ENCODE data around the gene DCHS2.

Gene DCHS2

GRCh38 chr4:154329939-154330338 is 161.7 kb downstream of the DCHS2 start:
- DNase-seq (ENCODE audit: insufficient read length, low spot score) (no peak), FAIRE-seq (no peak)

GRCh38 chr4:154329268-154329868 is 162.2 kb downstream of the DCHS2 start:
- DNase-seq (ENCODE audit: insufficient read length, low spot score) = no peak
- FAIRE-seq = peak; percentile 58

DNA sequence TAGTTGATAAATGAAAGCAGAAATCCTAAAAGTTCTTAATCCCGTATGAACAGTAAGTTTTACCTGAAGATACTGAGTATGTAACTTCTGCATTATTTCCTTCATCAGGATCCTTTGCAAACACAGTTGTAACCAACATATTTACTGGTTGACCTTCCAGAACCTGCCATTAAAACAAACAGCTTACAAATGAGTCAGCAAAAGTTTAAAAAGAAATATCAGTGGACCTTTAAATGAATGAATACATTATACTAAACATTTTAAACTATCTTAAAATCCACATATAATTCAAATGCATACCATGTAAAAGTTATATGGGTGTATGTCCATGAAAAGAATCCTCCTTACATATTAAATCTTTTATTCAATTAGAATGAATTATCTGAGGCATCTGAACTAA is 163.6 kb downstream of the DCHS2 start:
- DNase-seq (ENCODE audit: insufficient read length, low spot score) (no peak), FAIRE-seq (no peak)

- FAIRE-seq (no peak), DNase-seq (ENCODE audit: insufficient read length, low spot score) (no peak)
These were observed 171.1 kb downstream of the DCHS2 start for GRCh38 chr4:154320521-154320920.

DNA sequence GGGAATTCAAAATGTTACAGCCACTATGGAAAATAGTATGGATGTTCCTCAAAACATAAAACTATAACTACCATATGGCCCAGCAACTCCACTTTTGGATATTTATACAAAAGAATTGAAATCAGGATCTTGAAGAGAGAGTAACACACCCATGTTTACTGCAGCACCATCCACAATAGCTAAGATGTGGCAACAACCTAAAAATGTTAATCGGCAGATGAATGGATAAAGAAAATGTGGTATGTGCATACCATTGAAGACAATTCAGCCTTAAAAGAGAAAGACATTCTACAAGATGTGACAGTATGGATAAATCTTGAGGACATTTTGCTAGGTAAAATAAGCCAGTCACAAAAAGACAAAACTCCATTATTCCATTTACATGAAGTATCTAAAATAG is 171.9 kb downstream of the DCHS2 start:
- DNase-seq (ENCODE audit: insufficient read length, low spot score) = no peak
- no peak for FAIRE-seq

- no peak for DNase-seq (ENCODE audit: insufficient read length, low spot score)
- no peak for FAIRE-seq
These were observed 174.2 kb downstream of the DCHS2 start for GRCh38 chr4:154317201-154317999.

GRCh38 chr4:154315741-154316140 is 175.9 kb downstream of the DCHS2 start:
- DNase-seq (ENCODE audit: insufficient read length, low spot score) (no peak), FAIRE-seq (no peak)

DNA sequence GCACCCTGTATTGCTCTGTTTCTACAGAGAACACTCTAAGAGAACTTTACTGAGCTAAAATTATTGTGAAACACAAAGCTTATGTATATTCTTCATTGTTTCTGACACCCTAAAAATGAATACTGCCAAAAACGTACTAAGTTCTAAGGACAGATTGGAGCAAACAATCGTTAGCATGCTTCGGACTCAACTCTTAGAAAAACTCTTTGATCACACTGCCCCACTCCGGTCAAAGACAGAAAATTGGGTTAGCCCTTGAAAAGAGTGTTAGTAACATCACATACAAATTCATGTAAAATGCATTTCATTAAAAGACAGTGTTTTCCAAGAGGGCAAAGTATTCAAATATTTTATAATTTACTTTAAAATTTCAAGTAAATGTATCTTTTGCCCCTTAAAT is 177.4 kb downstream of the DCHS2 start:
- no peak for DNase-seq (ENCODE audit: insufficient read length, low spot score)
- FAIRE-seq = no peak

DNA sequence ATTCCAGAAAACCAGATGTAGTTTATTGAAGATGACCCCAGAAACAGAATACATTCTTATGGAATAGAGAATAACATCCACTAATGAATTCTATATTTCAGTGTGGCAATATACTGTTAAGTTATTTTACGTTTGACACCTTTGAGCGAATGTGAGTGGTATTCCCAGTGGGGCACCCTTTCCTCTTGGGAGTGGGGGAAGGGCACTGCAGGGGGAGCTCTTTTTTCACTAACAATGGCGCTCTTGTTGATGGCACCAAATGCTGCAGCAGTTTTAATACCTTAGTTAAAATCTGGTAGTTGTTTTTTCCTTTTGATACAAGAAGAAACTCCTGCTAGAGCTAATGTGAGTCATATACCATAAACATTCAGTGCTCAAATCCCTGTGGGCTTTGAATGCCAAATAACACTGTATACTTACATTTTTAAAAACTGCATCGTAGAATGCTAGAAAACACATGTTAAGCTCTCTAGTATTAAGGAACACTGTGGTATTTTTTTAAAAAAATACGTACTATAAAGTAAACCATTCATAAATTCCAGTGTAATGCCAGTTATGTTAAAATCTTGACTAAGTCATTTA is 178.5 kb downstream of the DCHS2 start:
- no peak for FAIRE-seq

DNA sequence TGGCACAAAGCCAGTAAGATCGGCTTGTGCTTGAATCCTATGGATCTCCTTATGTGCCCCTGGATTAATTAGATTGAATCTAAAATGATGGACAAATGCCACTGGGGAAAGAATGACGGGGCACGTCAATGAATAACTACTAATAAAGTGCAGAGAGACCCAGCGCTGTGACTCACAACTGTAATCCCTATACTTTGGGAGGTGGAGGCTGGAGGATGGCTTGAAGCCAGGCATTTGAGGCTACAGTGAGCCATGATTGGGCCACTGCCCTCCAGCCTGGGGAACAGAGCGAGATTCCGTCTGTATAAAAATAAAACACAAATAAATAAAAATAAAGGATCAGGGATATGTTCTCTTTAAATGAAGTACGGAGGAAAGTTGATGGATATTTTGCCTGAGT is 179.4 kb downstream of the DCHS2 start:
- FAIRE-seq (no peak), DNase-seq (ENCODE audit: insufficient read length, low spot score) (no peak)

More for the DNA sequence above, 178.5 kb downstream of the DCHS2 start:
- no peak for DNase-seq (ENCODE audit: insufficient read length, low spot score)

DNA sequence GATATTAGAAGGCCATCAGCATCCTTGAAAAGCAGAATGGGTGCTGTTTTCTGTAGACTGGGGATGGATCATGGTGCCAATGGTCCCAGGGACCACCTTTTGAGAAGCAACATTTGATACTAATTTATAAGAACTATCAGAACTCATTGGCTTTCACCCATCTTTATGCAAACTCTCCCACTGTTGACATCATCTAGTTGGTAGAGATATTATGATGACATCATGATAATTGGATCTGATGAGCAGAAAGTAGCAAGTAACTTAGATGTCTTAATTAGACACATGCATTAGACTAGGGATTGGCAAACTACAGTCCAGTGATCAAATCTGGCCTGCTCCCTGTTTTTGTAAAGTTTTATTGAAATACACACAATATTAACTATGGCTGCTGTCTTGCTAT is 181.0 kb downstream of the DCHS2 start:
- no peak for DNase-seq (ENCODE audit: insufficient read length, low spot score)
- FAIRE-seq = no peak

GRCh38 chr4:154308207-154308606 is 183.4 kb downstream of the DCHS2 start:
- FAIRE-seq = no peak
- DNase-seq (ENCODE audit: insufficient read length, low spot score) = no peak

DNA sequence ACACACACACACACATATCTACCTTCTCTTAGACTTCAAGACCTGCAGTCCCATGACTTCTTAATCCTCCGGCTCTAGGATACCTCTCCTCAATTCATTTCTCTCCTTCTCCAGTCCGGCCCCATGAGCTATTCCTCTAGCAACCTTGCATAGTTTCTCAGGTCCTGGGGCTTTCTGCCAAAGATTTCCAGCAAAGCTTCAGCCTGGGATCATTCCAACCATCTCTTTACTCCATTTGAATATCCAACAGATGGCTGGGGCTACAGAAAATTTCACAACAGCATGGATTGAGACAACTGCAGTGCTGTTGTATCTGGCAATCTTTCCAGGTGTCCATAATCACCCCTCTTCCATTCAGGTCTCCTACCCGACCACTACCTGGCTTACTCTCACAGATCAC is 184.1 kb downstream of the DCHS2 start:
- no peak for DNase-seq (ENCODE audit: insufficient read length, low spot score)
- FAIRE-seq = no peak

DNA sequence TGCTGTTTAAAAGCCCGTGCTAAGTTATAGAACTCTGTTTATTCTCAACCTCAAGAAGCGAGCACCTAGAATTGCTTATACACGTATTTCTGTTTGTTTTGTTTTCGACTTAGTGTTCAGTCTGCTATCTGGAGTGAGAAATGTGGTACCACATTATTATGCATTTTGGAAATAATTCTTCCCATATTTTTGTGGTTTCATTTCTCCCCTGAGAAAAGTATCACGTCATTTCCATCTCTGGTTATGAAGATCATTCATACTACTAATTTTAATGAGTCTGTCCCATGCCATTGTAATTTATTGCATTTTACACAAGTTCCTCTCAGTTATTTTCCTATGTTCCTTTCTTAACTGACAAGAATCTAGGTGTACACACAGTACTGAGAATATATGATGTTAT is 186.0 kb downstream of the DCHS2 start:
- no peak for FAIRE-seq
- no peak for DNase-seq (ENCODE audit: insufficient read length, low spot score)

GRCh38 chr4:154304679-154305078 is 186.9 kb downstream of the DCHS2 start:
- DNase-seq (ENCODE audit: insufficient read length, low spot score) (no peak), FAIRE-seq (no peak)

GRCh38 chr4:154294652-154295350 is 196.8 kb downstream of the DCHS2 start:
- no peak for DNase-seq (ENCODE audit: insufficient read length, low spot score)
- FAIRE-seq = no peak

DNA sequence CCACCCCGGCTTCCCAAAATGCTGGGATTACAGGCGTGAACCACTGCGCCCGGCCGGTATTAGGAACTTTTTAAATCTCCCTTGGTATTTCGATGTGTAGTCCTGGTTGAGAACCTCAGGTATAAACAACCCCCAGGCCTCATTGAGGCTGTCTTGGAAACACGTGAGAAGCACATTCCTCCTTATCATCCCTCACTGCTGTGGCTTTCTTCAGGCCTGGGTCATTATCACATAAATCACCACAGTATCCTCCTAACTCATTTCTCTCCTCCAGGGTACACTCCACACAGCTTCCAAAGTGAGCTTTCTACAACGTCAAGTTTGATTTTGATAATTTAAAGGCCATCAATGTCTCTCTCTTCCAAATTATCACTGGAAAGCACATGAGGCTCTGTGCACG is 198.2 kb downstream of the DCHS2 start:
- FAIRE-seq = no peak
- no peak for DNase-seq (ENCODE audit: insufficient read length, low spot score)

DNA sequence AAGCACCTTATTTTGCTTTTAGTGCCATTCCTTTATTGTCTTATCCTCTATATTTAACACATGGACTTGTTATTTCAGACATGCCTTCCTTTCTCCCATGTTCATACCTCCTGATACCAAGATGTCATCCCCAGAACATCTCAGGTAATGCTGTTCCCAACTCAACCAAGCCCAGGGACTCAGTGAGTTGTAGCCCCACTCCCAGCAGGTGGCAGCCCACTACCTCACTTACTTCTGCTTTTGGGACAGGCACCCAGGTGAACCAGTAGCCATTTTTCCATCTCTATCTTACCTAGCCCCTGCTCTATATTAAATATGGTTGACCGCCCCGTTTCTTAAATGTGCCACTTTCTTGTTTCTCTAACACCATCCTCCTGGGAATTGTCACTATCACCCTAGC is 199.0 kb downstream of the DCHS2 start:
- no peak for FAIRE-seq
- no peak for DNase-seq (ENCODE audit: insufficient read length, low spot score)

GRCh38 chr4:154277172-154277571 is 214.4 kb downstream of the DCHS2 start:
- DNase-seq (ENCODE audit: insufficient read length, low spot score) = no peak
- no peak for FAIRE-seq

- FAIRE-seq = no peak
- DNase-seq (ENCODE audit: insufficient read length, low spot score) = no peak
These were observed 215.1 kb downstream of the DCHS2 start for GRCh38 chr4:154276496-154276895.

DNA sequence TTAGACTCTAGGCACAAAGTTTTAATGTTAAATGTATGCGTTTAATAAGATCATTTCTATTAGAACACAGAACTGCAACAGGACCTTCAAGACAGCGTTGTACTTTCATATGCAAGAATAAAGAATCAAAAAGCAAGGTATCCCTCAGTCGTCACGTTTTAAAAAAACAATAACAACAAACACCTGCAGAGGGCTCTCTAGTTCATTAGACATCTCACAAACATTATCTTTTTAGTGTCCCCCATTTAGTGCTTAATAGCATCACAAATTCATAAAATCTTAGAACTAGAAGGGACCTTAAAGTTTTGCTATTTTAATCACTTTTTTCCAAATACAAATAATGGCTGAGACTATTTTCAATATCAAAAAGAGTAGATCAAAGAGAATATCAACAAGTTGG is 236.6 kb downstream of the DCHS2 start:
- DNase-seq (ENCODE audit: insufficient read length, low spot score) (no peak), FAIRE-seq (peak; percentile 60)

- no peak for DNase-seq (ENCODE audit: insufficient read length, low spot score)
- no peak for FAIRE-seq
These were observed 257.0 kb downstream of the DCHS2 start for GRCh38 chr4:154234576-154234975.
